ENCODE results near the gene RRP15. TPM values are rescaled to one million over a fixed set of nuclear protein-coding genes. Genes with fewer than 3 reads are reported as not detected.

Gene RRP15
- total and polyA plus RNA-seq, 9 of the 15 experiments (the other 6 are each of a cell fraction or from before 2014, with no cell fraction given): 9.5 to 58.1 (median 29.3) TPM

DNA sequence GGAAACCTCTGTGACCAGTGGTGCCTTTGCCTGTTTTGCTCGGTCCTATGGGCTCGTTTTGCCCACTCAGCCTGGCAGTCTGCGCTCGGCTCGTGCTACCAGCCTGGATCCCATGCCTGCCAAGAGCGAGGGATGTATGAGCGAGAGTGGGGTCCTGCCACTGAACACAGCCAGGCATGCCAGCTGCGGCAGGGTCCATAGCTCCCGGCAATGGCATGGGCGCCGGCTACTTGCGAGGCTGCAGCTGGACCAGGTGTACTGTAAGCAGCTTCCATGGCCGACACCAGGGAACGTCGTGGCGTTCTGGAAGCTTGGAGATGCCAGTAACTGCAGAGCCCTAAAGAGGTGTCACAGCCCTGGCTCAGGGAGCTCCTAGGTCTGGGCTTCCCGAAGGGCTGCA lies 37.7 kb downstream of the RRP15 start (continued):
- no peak for TF ChIP-seq ZBTB49 (CRISPR knock-in tag; IDR thresholded peaks at IDR 0.05; ENCODE audit: borderline replicate concordance)
- no peak for TF ChIP-seq TRIM28 (IDR thresholded peaks at IDR 0.05)
- TF ChIP-seq JUNB (CRISPR knock-in tag; conservative IDR thresholded peaks at IDR 0.05): no peak
- TF ChIP-seq ZNF277 (CRISPR knock-in tag; IDR thresholded peaks at IDR 0.05; ENCODE audit: borderline replicate concordance): no peak
- no peak for TF ChIP-seq CBX2 (IDR thresholded peaks at IDR 0.05; ENCODE audit: insufficient read depth, low read length, poor library complexity, severe bottlenecking)

DNA sequence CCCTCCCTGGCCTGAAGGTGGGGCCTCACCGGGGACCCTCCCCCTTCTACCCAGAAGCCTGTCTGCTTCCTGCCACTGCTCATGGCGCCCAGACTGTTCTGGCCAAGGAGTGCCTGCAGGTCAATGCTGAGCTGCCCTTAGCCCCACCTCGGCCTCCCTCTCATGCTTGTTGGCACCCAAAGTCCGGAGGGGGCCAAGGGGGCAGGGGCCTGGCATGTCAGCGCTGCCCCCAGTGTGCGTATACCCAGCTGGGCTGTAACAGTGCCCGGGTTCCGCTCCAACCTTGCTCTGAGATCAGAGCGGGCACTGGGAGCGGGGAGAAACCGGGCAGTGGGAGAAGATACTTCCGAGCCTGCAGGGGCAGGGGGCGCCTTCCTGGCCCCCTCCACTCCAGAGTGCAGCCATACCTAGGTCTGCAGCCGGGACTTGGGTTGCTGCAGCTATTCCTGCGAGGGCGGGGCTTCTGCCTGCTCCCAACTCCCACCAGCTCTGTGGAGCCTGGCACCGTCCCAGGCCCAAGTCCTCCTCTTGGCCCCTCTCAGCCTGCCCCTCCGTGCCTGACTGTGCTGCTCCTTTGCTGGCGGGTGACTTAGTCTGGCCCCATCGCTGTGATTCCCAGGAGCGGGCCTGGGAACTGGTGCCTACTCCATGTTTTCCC lies 38.6 kb downstream of the RRP15 start:
- ChIA-PET CTCF (ENCODE audit: low intra/inter-chr PET ratio) (no interaction called here), POLR2A (interaction anchor here (0.7 kb wide), 1 partner anchor 35 kb away, joined by 3 read pairs; no protein-coding TSS in a partner anchor)
- H4K20me1 ChIP-seq (replicated peaks; ENCODE audit: control insufficient read depth, insufficient read depth, low read length): no peaks in the 10 kb centered on the region
- BruUV-seq (replicated peaks): no TSS peak
- DNase-seq (ENCODE audit: extremely low read depth in 1 of 4, low spot score in 3 of 4) (no peak), FAIRE-seq (no peak), ATAC-seq (peak; percentile 35; the same call in 2 of the 3 replicates)
- no peak overlapping the region for H2AFZ ChIP-seq (ENCODE audit: low read depth, low read length)
- WGBS (ENCODE audit: insufficient coverage, low coverage, missing lambda C conversion rate): 90% methylated on average over 11 of the region's 21 CpGs
- H3K36me3 ChIP-seq (ENCODE audit: control insufficient read depth, insufficient read depth, low read length): peaks cover 51% of the 10 kb centered on the region; the same call in 1 of the 3 replicates
- intact Hi-C loops (cut with micrococcal nuclease) (no loop called here), in situ Hi-C loops (cut with MboI) (no loop called here)
- H3K4me1 ChIP-seq (replicated peaks in 1 of 2; ENCODE audit: control insufficient read depth in 2 of 2, insufficient read depth in 2 of 2, low read length in 2 of 2): peaks cover 0 to 10% of the 10 kb centered on the region in 2 experiments; a peak in 1 of 5 replicates
- no peaks in the 10 kb centered on the region for H3K9me1 ChIP-seq (ENCODE audit: control insufficient read depth, insufficient read depth, low read length)
- no peak overlapping the region for H3K4me2 ChIP-seq (ENCODE audit: insufficient read depth, low read length)
- no peaks in the 10 kb centered on the region for H3K9me3 ChIP-seq (replicated peaks; ENCODE audit: control insufficient read depth, insufficient read depth, low read depth, low read length)
- no peak for TF ChIP-seq SRSF9 (IDR thresholded peaks at IDR 0.05; ENCODE audit: borderline replicate concordance, low read depth, low read length)
- TF ChIP-seq POLR2G (IDR thresholded peaks at IDR 0.05; ENCODE audit: low read depth, low read length): peak; percentile 48; the same call in 1 of the 2 replicates
- no peak overlapping the region for H3K27ac ChIP-seq (ENCODE audit: extremely low read depth, low read depth, low read length)
- H3K27me3 ChIP-seq (ENCODE audit: control insufficient read depth in 2 of 2, insufficient read depth in 2 of 2, low read length in 2 of 2): no peaks in the 10 kb centered on the region
- H3K79me2 ChIP-seq (ENCODE audit: control insufficient read depth, insufficient read depth, low read length): 0 out of 3 replicates have a peak, but pooled peaks cover 3% of the 10 kb centered on the region
- H3K4me3 ChIP-seq: no peak overlapping the region
- H3K9ac ChIP-seq (ENCODE audit: insufficient read depth in 1 of 2, low read depth in 2 of 2, low read length in 2 of 2): no peak overlapping the region

All from K562 (cell line).